ENCODE data around the gene AKAP1. TPM values are rescaled to one million over a fixed set of nuclear protein-coding genes. Genes with fewer than 3 reads are reported as not detected.

The AKAP1 gene
- polyA plus RNA-seq, 3 donors: 5.6 to 14.6 (median 6.8) TPM

GRCh38 chr17:57166803-57167202 is 81.8 kb downstream of the AKAP1 start:
- no peaks in the 10 kb centered on the region for H3K79me2 ChIP-seq (ENCODE audit: insufficient read depth, low read length)
- Mint-ChIP-seq H3K36me3 (no peaks in the 10 kb centered on the region), H3K27me3 (ENCODE audit: low read depth in 3 of 3) (peaks cover 2 to 4% (median 2%) of the 10 kb centered on the region in 3 donors), H3K4me3 (no peak overlapping the region), H3K4me1 (peaks cover 5% of the 10 kb centered on the region), H3K27ac (no peak overlapping the region), H3K9me3 (peaks cover 5 to 12% (median 8%) of the 10 kb centered on the region in 7 donors)
- H3K9me3 ChIP-seq (replicated peaks in 1 of 2; ENCODE audit: control insufficient read depth in 1 of 2, insufficient read depth in 1 of 2, low read length in 2 of 2): peaks cover 0 to 4% of the 10 kb centered on the region in 2 donors
- H4K20me1 ChIP-seq (ENCODE audit: insufficient read depth, low read length): no peaks in the 10 kb centered on the region
- DNase-seq: no peak
- H3K27ac ChIP-seq (ENCODE audit: low read depth in 1 of 2, low read length in 2 of 2): no peak overlapping the region
- H3K9ac ChIP-seq (ENCODE audit: insufficient read depth, low read length, poor library complexity, severe bottlenecking): no peak overlapping the region
- H2AFZ ChIP-seq (ENCODE audit: insufficient read depth, low read depth, low read length, poor library complexity, severe bottlenecking): no peak overlapping the region
- no peak overlapping the region for H3K4me2 ChIP-seq (replicated peaks; ENCODE audit: extremely low read depth, low read length, poor library complexity, severe bottlenecking)
- no peak overlapping the region for H3K4me3 ChIP-seq (replicated peaks in 1 of 3; ENCODE audit: low read depth in 2 of 3, low read length in 3 of 3)
- no peaks in the 10 kb centered on the region for H3K4me1 ChIP-seq (ENCODE audit: control insufficient read depth in 1 of 2, insufficient read depth in 2 of 2, low read length in 2 of 2)
- 92% methylated on average over 5 of the region's 9 CpGs for WGBS (ENCODE audit: insufficient coverage)
- intact Hi-C loops (cut with micrococcal nuclease): no loop called here
- TF ChIP-seq CTCF (IDR thresholded peaks at IDR 0.05): no peak
- no peaks in the 10 kb centered on the region for H3K36me3 ChIP-seq (replicated peaks in 1 of 2; ENCODE audit: control insufficient read depth in 1 of 2, insufficient read depth in 2 of 2, low read length in 2 of 2)
- no peaks in the 10 kb centered on the region for H3K27me3 ChIP-seq (ENCODE audit: control insufficient read depth in 2 of 2, insufficient read depth in 2 of 2, low read length in 2 of 2)

DNA sequence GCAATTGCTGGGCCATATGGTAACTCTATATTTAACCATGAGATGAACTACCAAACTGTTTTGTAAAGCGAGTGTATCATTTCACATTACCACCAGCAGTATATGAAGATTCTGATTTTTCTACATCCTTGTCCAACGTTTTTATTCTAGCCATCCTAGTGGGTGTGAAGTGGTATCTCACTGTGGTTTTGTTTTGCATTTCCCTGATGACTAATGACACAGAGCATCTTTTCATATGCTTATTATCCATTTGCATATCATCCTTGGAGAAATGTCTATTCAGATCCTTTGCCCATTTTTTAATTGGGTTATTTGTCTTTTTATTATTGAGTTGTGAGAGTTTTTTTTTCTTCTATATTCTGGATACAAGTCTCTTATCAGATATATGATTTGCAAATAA is 83.6 kb downstream of the AKAP1 start:
- H3K4me1 Mint-ChIP-seq: peaks cover 15% of the 10 kb centered on the region
- peaks cover 0 to 4% (median 2%) of the 10 kb centered on the region in 3 donors for H3K27me3 Mint-ChIP-seq (ENCODE audit: low read depth in 3 of 3)
- Histone ChIP-seq H3K79me2 (ENCODE audit: insufficient read depth, low read length) (no peaks in the 10 kb centered on the region), H2AFZ (ENCODE audit: insufficient read depth, low read depth, low read length, poor library complexity, severe bottlenecking) (no peak overlapping the region), H3K27ac (ENCODE audit: low read depth in 1 of 2, low read length in 2 of 2) (no peak overlapping the region), H3K4me3 (replicated peaks in 1 of 3; ENCODE audit: low read depth in 2 of 3, low read length in 3 of 3) (no peak overlapping the region), H3K4me1 (ENCODE audit: control insufficient read depth in 1 of 2, insufficient read depth in 2 of 2, low read length in 2 of 2) (peaks cover 0 to 3% of the 10 kb centered on the region in 2 donors), H3K9ac (ENCODE audit: insufficient read depth, low read length, poor library complexity, severe bottlenecking) (no peak overlapping the region), H4K20me1 (ENCODE audit: insufficient read depth, low read length) (no peaks in the 10 kb centered on the region), H3K27me3 (ENCODE audit: control insufficient read depth in 2 of 2, insufficient read depth in 2 of 2, low read length in 2 of 2) (no peaks in the 10 kb centered on the region), H3K36me3 (replicated peaks in 1 of 2; ENCODE audit: control insufficient read depth in 1 of 2, insufficient read depth in 2 of 2, low read length in 2 of 2) (no peaks in the 10 kb centered on the region), H3K9me3 (replicated peaks in 1 of 2; ENCODE audit: control insufficient read depth in 1 of 2, insufficient read depth in 1 of 2, low read length in 2 of 2) (peaks cover 0 to 4% of the 10 kb centered on the region in 2 donors), H3K4me2 (replicated peaks; ENCODE audit: extremely low read depth, low read length, poor library complexity, severe bottlenecking) (no peak overlapping the region)
- intact Hi-C loops (cut with micrococcal nuclease): no loop called here
- peaks cover 5 to 9% (median 7%) of the 10 kb centered on the region in 7 donors for H3K9me3 Mint-ChIP-seq
- no peak overlapping the region for H3K27ac Mint-ChIP-seq
- H3K36me3 Mint-ChIP-seq: no peaks in the 10 kb centered on the region
- DNase-seq: no peak
- no peak overlapping the region for H3K4me3 Mint-ChIP-seq
- WGBS (ENCODE audit: insufficient coverage): no CpG with 5 or more reads among the region's 2 CpGs
- TF ChIP-seq CTCF (IDR thresholded peaks at IDR 0.05): no peak
